Superior temporal gyrus (tissue), 1 donor: Measurements from ENCODE around the gene SRCAP.

Experiments
- DNase-seq: peaks from one replicate; pipeline ENCODE4 v3.0.0-alpha.2; 2016; ENCODE audit errors: extremely low spot score

SRCAP gene

GRCh38 chr16:30757316-30757715, 58.3 kb downstream of the SRCAP start:
- no peak for DNase-seq

- DNase-seq = no peak
Measured at GRCh38 chr16:30758988-30759491, 60.1 kb downstream of the SRCAP start.

GRCh38 chr16:30760001-30760559, 61.1 kb downstream of the SRCAP start:
- no peak for DNase-seq

GRCh38 chr16:30760577-30761426, 61.8 kb downstream of the SRCAP start:
- no peak for DNase-seq

GRCh38 chr16:30761427-30761927, 62.5 kb downstream of the SRCAP start:
- DNase-seq = no peak

GRCh38 chr16:30761928-30762902, 63.2 kb downstream of the SRCAP start, which contains the start of the genes CFAP119 and RNF40:
Gene CFAP119, minus strand, starts transcription at chr16:30762062. Its CDS starts 314 bp downstream, at chr16:30761748.
Gene RNF40, plus strand, starts transcription at chr16:30762322. Its CDS starts 224 bp downstream, at chr16:30762546.
- peak; percentile 99 for DNase-seq

GRCh38 chr16:30762991-30763725, 64.2 kb downstream of the SRCAP start:
- no peak for DNase-seq

GRCh38 chr16:30764086-30764485, 65.1 kb downstream of the SRCAP start:
- no peak for DNase-seq

GRCh38 chr16:30764816-30765465, 66.0 kb downstream of the SRCAP start:
- DNase-seq = no peak

GRCh38 chr16:30766206-30766932, 67.4 kb downstream of the SRCAP start:
- DNase-seq = no peak

- DNase-seq = no peak
Measured at GRCh38 chr16:30766933-30767284, 67.9 kb downstream of the SRCAP start.

GRCh38 chr16:30767767-30768465, 68.9 kb downstream of the SRCAP start:
- DNase-seq = no peak

- no peak for DNase-seq
Measured at GRCh38 chr16:30768583-30769181, 69.7 kb downstream of the SRCAP start.

GRCh38 chr16:30769379-30770089, 70.6 kb downstream of the SRCAP start:
- DNase-seq = no peak

- no peak for DNase-seq
Measured at GRCh38 chr16:30771726-30772125, 72.8 kb downstream of the SRCAP start.

GRCh38 chr16:30773826-30774225, 74.9 kb downstream of the SRCAP start:
- no peak for DNase-seq

- DNase-seq = no peak
Measured at GRCh38 chr16:30774367-30775130, 75.6 kb downstream of the SRCAP start.

GRCh38 chr16:30775131-30775391, 76.1 kb downstream of the SRCAP start:
- DNase-seq = no peak
